Retinal pigment epithelial cell (primary cell): ENCODE measurements around the gene PAFAH1B1.

Experiments
- DNase-seq: peaks from one replicate; pipeline ENCODE4 v3.0.0-alpha.2; 2010; ENCODE audit warnings: low read depth
- H3K4me3 ChIP-seq: 2 replicates; pipeline ENCODE4 v1.5.1; 2011; ENCODE audit warnings: mild to moderate bottlenecking, low read length, control low read depth, moderate library complexity
- TF ChIP-seq, protein P1 (sequence below): conservative IDR thresholded peaks from 2 replicates; pipeline ENCODE4 v1.5.1; 2011; ENCODE audit warnings: low read depth, low read length, control low read depth, inconsistent platforms

Gene PAFAH1B1

DNA sequence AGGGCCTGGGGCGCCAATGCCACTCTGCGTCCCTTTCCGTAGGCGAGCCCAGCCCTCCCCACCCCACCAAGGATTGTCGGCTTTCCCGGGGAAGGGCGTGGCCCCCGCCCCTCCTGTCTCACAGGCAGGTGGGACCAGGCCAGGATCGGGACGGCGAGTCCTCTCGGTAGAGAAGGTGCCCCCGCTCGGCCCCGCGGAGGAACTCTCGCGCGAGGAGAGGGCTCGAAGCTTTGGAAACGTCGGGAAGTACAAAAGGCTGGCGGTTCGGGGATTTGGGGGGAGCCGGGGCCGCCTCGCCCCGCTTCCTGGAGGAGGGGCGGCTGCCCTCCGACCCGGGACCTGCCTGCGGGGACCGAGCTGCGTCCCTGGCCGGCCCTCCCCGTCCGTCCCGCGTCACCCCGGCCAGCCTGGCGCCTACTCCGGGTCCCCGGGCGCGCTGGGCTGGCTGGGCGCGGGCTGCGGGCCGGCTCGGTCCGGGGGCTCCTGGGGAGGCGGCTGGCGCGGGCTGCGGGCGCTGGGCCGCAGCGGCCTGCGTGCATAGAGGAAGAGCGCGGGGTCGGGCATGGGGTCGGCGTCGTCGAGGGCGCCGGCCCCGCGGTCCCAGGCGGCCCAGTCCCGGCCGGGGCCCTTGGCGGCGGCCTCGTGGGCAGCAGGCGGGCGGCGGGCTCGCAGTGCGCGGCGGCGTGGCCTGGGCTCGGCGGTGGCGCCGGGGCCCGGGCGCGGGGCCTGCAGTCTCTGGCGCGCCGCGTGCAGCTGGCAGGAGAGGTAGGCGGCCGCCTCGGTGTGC, 130.7 kb downstream of the PAFAH1B1 start:
- TF ChIP-seq, protein P1, sequence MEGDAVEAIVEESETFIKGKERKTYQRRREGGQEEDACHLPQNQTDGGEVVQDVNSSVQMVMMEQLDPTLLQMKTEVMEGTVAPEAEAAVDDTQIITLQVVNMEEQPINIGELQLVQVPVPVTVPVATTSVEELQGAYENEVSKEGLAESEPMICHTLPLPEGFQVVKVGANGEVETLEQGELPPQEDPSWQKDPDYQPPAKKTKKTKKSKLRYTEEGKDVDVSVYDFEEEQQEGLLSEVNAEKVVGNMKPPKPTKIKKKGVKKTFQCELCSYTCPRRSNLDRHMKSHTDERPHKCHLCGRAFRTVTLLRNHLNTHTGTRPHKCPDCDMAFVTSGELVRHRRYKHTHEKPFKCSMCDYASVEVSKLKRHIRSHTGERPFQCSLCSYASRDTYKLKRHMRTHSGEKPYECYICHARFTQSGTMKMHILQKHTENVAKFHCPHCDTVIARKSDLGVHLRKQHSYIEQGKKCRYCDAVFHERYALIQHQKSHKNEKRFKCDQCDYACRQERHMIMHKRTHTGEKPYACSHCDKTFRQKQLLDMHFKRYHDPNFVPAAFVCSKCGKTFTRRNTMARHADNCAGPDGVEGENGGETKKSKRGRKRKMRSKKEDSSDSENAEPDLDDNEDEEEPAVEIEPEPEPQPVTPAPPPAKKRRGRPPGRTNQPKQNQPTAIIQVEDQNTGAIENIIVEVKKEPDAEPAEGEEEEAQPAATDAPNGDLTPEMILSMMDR = no peak
- DNase-seq = no peak
- H3K4me3 ChIP-seq = no peak overlapping the region

DNA sequence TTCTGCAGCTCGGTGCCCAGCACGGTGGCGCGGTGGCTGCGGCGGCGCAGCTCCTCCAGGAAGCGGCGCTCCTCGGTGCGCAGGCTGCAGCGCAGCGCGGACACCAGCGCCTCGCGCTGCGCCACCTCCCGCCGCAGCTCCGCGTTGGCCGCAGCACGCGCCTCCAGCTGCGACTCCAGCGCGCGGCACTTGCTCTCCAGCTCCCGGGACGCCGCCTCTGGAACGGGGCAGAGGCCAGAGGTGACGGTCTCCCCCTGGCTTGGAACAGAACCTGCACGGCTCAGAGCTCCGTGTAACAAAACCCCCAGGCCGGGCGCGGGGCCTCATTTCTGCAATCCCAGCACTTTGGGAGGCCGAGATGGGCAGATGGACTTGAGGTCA, 131.3 kb downstream of the PAFAH1B1 start:
- no peak for DNase-seq
- TF ChIP-seq, protein P1 = no peak
- no peak overlapping the region for H3K4me3 ChIP-seq

DNA sequence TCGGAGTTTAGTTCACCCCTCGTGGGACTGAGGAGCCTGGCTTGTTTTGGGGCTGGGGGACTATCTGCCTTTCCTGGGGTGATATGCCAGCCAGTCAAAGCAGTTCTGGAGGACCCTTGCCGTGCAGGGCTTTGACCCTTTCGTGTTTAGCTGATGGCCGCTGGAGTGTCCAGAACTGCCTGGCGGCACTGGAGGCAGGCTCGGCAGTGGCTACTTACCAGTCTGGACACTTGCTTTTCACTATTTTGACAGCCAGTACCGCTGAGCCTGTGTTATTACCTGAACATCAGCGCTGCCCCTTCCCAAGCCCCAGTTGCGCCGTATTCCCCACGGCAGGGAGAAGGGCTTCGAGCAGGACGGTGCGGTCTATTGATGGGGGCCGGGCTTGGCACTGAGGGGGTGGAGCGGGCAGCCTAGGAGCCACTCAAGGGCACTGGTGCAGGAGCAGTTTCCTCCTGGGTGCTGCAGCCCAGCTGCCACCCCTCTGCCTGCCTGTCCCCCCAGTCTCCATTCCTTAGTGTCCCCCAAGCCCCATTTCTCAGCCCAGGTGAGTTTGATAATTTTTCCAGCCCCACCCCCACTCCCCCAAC, 137.4 kb downstream of the PAFAH1B1 start:
- H3K4me3 ChIP-seq = no peak overlapping the region
- DNase-seq = no peak
- TF ChIP-seq, protein P1 = no peak

DNA sequence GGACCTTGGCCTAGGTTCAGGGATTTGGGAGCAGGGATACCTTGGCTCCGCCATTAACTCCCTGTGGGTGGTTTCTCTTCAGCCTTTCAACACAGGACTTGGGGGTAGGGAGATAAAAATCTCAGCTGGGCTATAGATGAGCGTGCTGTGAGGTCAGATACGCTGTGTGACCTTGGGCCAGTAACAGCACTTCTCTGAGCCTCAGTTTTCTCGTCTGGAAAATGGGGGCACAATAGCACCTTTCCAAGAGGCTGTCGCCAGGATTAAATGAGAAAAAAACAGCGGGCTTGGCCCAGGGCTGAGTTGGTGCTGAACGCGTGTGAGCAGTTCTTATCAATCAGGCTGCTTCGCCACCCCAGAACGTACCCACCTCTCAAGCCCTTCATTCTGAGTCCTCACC, 138.4 kb downstream of the PAFAH1B1 start:
- no peak overlapping the region for H3K4me3 ChIP-seq
- TF ChIP-seq, protein P1 = no peak
- DNase-seq = no peak

DNA sequence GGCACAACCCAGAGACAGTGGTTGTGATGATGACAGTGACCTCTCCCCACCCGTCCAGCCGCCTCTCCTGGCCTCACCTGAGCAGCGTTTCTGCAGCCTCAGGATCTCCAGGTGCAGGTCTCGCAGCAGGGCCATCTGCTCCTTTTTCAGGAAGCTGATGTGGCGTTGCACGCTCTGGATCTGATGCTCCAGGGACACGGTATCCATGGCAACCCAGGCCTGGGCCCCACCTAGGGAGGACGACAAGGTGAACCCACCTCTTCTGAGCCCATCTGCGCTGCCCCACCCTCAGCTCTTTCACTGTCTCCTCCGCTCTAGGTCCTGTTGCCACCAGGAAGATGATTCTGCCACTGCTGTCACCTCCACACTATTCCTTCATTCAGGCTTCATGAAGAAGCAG, 141.5 kb downstream of the PAFAH1B1 start:
- H3K4me3 ChIP-seq = no peak overlapping the region
- no peak for DNase-seq
- TF ChIP-seq, protein P1 = no peak
